HCT116 (cell line): Measurements from ENCODE around the gene DGKG. TPM values are rescaled to one million over a fixed set of nuclear protein-coding genes. Genes with fewer than 3 reads are reported as not detected.
A peak's percentile ranks its signal among the peaks of the same experiment; 100 is the strongest.

Experiments
- ATAC-seq: fragments of 200-7000 bp; cut with Tn5 transposase; 2 replicates; pipeline ENCODE4 v1.9.1; 2020; ENCODE audit warnings: mild to moderate bottlenecking, moderate library complexity
- BruUV-seq: library from RNA; stranded (reverse); fragments of 400-500 nt; replicated peaks from 2 replicates; lab custom pipeline; 2021; lab: Mats Ljungman, UMichigan
- CTCF ChIA-PET: fragments of 300-600 bp; sonication (Branson Sonifier 250); formaldehyde crosslinking; loops from one replicate; lab custom pipeline; 2021; ENCODE audit warnings: antibody characterized with exemption; lab: Charles Lee
- POLR2A ChIA-PET: fragments of 300-600, 350-600 bp; sonication (Branson Sonifier 250); formaldehyde crosslinking; loops from one replicate; lab custom pipeline; 2021; ENCODE audit warnings: antibody characterized with exemption; lab: Charles Lee
- RAD21 ChIA-PET, 2 experiments: fragments of 300-600 bp; sonication (Branson Sonifier 250); formaldehyde crosslinking; loops; one replicate each; lab custom pipeline; 2023; ENCODE audit warnings: low total read pairs in 2 of 2; ENCODE audit not compliant: uncharacterized antibody in 2 of 2, unreplicated experiment in 2 of 2, low non-redundant PET in 1 of 2; lab: Charles Lee
- DNase-seq: peaks from one replicate; pipeline ENCODE4 v3.0.0-alpha.2; 2010; ENCODE audit warnings: low read depth, low spot score
- H2AFZ ChIP-seq: fragments of 200-600 bp; shearing (Covaris generic), sonication (generic); 2 replicates; pipeline ENCODE4 v1.6.1; 2017; ENCODE audit warnings: low read depth, mixed run types, mixed read lengths, antibody characterized with exemption, low read length; ENCODE audit not compliant: poor library complexity, severe bottlenecking
- H3K27ac ChIP-seq: 2 replicates; pipeline ENCODE4 v1.5.1; 2012; ENCODE audit warnings: low read depth, low read length
- H3K27me3 ChIP-seq: fragments of 200-600 bp; sonication (generic); 2 replicates; pipeline ENCODE4 v1.6.1; 2016; ENCODE audit warnings: mixed run types, low read length, mixed read lengths; ENCODE audit not compliant: insufficient read depth
- H3K36me3 ChIP-seq, 2 experiments: fragments of 200-500 bp in 1 of 2; fragments of 200-600 bp in 1 of 2; sonication (Bioruptor generic) in 1 of 2; sonication (generic) in 1 of 2; 2 replicates each; pipeline versions ENCODE4 v1.5.1 to v1.6.1; 2014 to 2016; ENCODE audit warnings: low read length in 2 of 2, inconsistent platforms in 1 of 2, mixed read lengths in 1 of 2, mixed run types in 1 of 2; ENCODE audit not compliant: insufficient read depth in 2 of 2, control insufficient read depth in 1 of 2
- H3K4me1 ChIP-seq, 2 experiments: fragments of 200-600 bp in 1 of 2; sonication (generic) in 1 of 2; 2 replicates each; pipeline versions ENCODE4 v1.5.1 to v1.6.1; 2012 to 2017; ENCODE audit warnings: low read length in 2 of 2, inconsistent platforms in 1 of 2, mild to moderate bottlenecking in 1 of 2, mixed read lengths in 1 of 2, mixed run types in 1 of 2, moderate library complexity in 1 of 2; ENCODE audit not compliant: insufficient read depth in 2 of 2, control insufficient read depth in 1 of 2
- H3K4me2 ChIP-seq: fragments of 200-600 bp; sonication (generic); 2 replicates; pipeline ENCODE4 v1.6.1; 2017; ENCODE audit warnings: mixed run types, low read length, mixed read lengths
- H3K4me3 ChIP-seq, 2 experiments: fragments of 200-600 bp in 1 of 2; sonication (generic) in 1 of 2; replicated peaks in 1 of 2; 2 replicates each; pipeline ENCODE4 v1.5.1; 2011 to 2016; ENCODE audit warnings: low read length in 2 of 2, control low read depth in 1 of 2, low read depth in 1 of 2, mild to moderate bottlenecking in 1 of 2, mixed read lengths in 1 of 2, mixed run types in 1 of 2
- H3K79me2 ChIP-seq: fragments of 200-600 bp; sonication (generic); 2 replicates; pipeline ENCODE4 v1.6.1; 2017; ENCODE audit warnings: mild to moderate bottlenecking, mixed run types, low read length, moderate library complexity, mixed read lengths; ENCODE audit not compliant: insufficient read depth
- H3K9ac ChIP-seq: fragments of 200-600 bp; sonication (generic); 2 replicates; pipeline ENCODE4 v1.6.1; 2016; ENCODE audit warnings: low read length, mixed read lengths
- H3K9me2 ChIP-seq: fragments of 200-600 bp; sonication (generic), shearing (Covaris generic); 2 replicates; pipeline ENCODE4 v1.6.1; 2017; ENCODE audit warnings: mixed run types, mild to moderate bottlenecking, moderate library complexity; ENCODE audit not compliant: insufficient read depth
- H3K9me3 ChIP-seq, 2 experiments: fragments of 200-500 bp in 1 of 2; fragments of 200-600 bp in 1 of 2; sonication (Bioruptor generic) in 1 of 2; sonication (generic) in 1 of 2; 2 replicates each; pipeline ENCODE4 v1.6.1; 2014 to 2017; ENCODE audit warnings: low read length in 2 of 2, mixed read lengths in 2 of 2, inconsistent platforms in 1 of 2, low read depth in 1 of 2, mild to moderate bottlenecking in 1 of 2, mixed run types in 1 of 2, moderate library complexity in 1 of 2; ENCODE audit not compliant: control insufficient read depth in 1 of 2, insufficient read depth in 1 of 2
- H4K20me1 ChIP-seq: fragments of 200-600 bp; sonication (generic), shearing (Covaris generic); 2 replicates; pipeline ENCODE4 v1.6.1; 2017; ENCODE audit warnings: mixed run types, mild to moderate bottlenecking, moderate library complexity; ENCODE audit not compliant: insufficient read depth
- CBX3 ChIP-seq: IDR thresholded peaks from 2 replicates; pipeline ENCODE4 v1.6.1; 2012; ENCODE audit warnings: low read depth
- CEBPB ChIP-seq: IDR thresholded peaks from 2 replicates; pipeline ENCODE4 v1.6.1; 2012; ENCODE audit warnings: low read depth
- EGR1 ChIP-seq: IDR thresholded peaks from 2 replicates; pipeline ENCODE4 v1.6.1; 2012; ENCODE audit warnings: low read depth
- EZH2phosphoT487 ChIP-seq: fragments of 200-600 bp; IDR thresholded peaks from 2 replicates; pipeline ENCODE4 v1.6.1; 2018; ENCODE audit warnings: antibody characterized with exemption, borderline replicate concordance
- FOSL1 ChIP-seq: IDR thresholded peaks from 2 replicates; pipeline ENCODE4 v1.6.1; 2012; ENCODE audit warnings: low read depth
- JUND ChIP-seq: IDR thresholded peaks from 2 replicates; pipeline ENCODE4 v1.6.1; 2012
- POLR2A ChIP-seq: IDR thresholded peaks from 2 replicates; pipeline ENCODE4 v1.7.0; 2011; ENCODE audit warnings: borderline replicate concordance; ENCODE audit not compliant: insufficient read depth, insufficient read length; ENCODE audit errors: extremely low read depth
- SIN3A ChIP-seq: IDR thresholded peaks from 2 replicates; pipeline ENCODE4 v1.6.1; 2012; ENCODE audit warnings: low read depth
- SRF ChIP-seq: IDR thresholded peaks from 2 replicates; pipeline ENCODE4 v1.6.1; 2012; ENCODE audit warnings: low read depth
- TCF7L2 ChIP-seq: IDR thresholded peaks from 2 replicates; pipeline ENCODE4 v1.7.0; 2011; ENCODE audit warnings: borderline replicate concordance, inconsistent platforms; ENCODE audit not compliant: insufficient read depth, insufficient read length; ENCODE audit errors: extremely low read depth
- ZFX ChIP-seq: fragments of 450-650 bp; IDR thresholded peaks from 2 replicates; pipeline ENCODE4 v1.6.1; 2017
- intact Hi-C: fragments of 100-400 bp; cut with micrococcal nuclease; formaldehyde crosslinking; loops from 2 replicates; pipeline ENCODE4 v1.10.0; 2022
- total RNA-seq: library from RNA; stranded (reverse); gene quantifications from one replicate; pipeline ENCODE4 v1.2.1, GENCODE V29; 2021; ENCODE audit not compliant: unreplicated experiment
- TF ChIP-seq, protein P1 (sequence below): IDR thresholded peaks from 2 replicates; pipeline ENCODE4 v1.6.1; 2012; ENCODE audit warnings: low read depth
- TF ChIP-seq, protein P2 (sequence below): IDR thresholded peaks from 2 replicates; pipeline ENCODE4 v1.6.1; 2011; ENCODE audit warnings: mild to moderate bottlenecking, low read length, moderate library complexity; ENCODE audit not compliant: insufficient replicate concordance; ENCODE audit errors: extremely low read depth
- TF ChIP-seq, protein P3 (sequence below), 3 experiments: fragments of 200-600 bp in 1 of 3; sonication (generic) in 1 of 3; IDR thresholded peaks in 2 of 3; conservative IDR thresholded peaks in 1 of 3; 2 replicates each; pipeline ENCODE4 v1.5.1; 2012 to 2017; ENCODE audit warnings: low read depth in 2 of 3, low read length in 2 of 3, antibody characterized with exemption in 1 of 3, borderline replicate concordance in 1 of 3, control low read depth in 1 of 3, mild to moderate bottlenecking in 1 of 3, mixed read lengths in 1 of 3, mixed run types in 1 of 3, moderate library complexity in 1 of 3; ENCODE audit not compliant: insufficient read depth in 1 of 3

The DGKG gene
- total RNA-seq, 1 experiment from 2014 or later, result 4.8 TPM

DNA sequence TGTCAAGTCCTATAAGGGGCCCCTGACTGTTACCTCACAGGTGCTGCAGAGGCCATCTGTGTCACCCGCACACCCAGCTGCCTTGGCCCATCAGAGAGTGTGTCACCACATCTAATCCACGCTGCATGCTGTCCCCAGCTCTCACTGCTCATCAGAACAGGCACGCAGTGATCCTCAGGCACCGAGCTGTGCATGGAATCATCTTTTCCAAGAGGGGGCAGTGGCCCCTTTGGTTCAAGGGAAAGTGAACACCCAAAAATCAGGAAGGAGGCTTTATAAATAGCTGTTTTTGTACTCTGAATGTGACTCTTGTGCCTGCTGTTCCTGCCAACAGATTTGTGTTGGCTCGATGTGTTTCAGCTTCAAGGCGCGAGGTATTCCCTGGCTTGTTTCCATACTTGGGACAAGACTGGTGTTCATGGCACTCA, 142.8 kb downstream of the DGKG start (continued):
- TF ChIP-seq SRF (no peak), FOSL1 (no peak)

DNA sequence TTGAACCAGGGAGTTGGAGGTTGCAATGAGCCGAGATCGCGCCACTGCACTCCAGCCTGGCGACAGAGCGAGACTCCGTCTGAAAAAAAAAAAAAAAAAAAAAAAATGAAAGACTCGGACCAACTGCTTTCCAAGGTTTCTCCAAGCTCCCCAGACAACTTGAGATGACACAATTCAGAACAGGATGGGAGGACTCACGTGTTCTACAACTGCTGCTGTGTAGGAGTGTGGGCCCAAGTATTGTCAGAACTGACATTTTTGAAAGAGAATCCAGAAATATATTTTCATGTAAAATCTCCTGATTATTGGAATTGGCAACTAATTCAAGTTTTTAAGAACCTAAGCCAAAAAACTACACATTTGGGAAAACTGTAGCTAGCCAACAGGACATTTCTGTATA, 143.6 kb downstream of the DGKG start:
- no peak overlapping the region for H3K4me3 ChIP-seq
- H2AFZ ChIP-seq, result no peak overlapping the region
- H3K9me3 ChIP-seq, result no peaks in the 10 kb centered on the region
- H3K27me3 ChIP-seq, result no peaks in the 10 kb centered on the region
- no peak overlapping the region for H3K9ac ChIP-seq
- RAD21 ChIA-PET, result interaction anchor here in 1 of 2 experiments (0.7 kb wide), 1 partner anchor 1705 kb away, joined by 4 read pairs; no protein-coding TSS in a partner anchor
- intact Hi-C loops, result no loop called here
- POLR2A ChIA-PET, result interaction anchor here (0.7 kb wide), 1 partner anchor 10 kb away, joined by 3 read pairs; no protein-coding TSS in a partner anchor
- TF ChIP-seq, protein P1, sequence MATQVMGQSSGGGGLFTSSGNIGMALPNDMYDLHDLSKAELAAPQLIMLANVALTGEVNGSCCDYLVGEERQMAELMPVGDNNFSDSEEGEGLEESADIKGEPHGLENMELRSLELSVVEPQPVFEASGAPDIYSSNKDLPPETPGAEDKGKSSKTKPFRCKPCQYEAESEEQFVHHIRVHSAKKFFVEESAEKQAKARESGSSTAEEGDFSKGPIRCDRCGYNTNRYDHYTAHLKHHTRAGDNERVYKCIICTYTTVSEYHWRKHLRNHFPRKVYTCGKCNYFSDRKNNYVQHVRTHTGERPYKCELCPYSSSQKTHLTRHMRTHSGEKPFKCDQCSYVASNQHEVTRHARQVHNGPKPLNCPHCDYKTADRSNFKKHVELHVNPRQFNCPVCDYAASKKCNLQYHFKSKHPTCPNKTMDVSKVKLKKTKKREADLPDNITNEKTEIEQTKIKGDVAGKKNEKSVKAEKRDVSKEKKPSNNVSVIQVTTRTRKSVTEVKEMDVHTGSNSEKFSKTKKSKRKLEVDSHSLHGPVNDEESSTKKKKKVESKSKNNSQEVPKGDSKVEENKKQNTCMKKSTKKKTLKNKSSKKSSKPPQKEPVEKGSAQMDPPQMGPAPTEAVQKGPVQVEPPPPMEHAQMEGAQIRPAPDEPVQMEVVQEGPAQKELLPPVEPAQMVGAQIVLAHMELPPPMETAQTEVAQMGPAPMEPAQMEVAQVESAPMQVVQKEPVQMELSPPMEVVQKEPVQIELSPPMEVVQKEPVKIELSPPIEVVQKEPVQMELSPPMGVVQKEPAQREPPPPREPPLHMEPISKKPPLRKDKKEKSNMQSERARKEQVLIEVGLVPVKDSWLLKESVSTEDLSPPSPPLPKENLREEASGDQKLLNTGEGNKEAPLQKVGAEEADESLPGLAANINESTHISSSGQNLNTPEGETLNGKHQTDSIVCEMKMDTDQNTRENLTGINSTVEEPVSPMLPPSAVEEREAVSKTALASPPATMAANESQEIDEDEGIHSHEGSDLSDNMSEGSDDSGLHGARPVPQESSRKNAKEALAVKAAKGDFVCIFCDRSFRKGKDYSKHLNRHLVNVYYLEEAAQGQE, result no peak
- TF ChIP-seq SIN3A (no peak), JUND (no peak), SRF (no peak), TCF7L2 (no peak), POLR2A (no peak), EZH2phosphoT487 (no peak), CEBPB (no peak), EGR1 (no peak), ZFX (no peak), CBX3 (no peak)
- TF ChIP-seq, protein P2, sequence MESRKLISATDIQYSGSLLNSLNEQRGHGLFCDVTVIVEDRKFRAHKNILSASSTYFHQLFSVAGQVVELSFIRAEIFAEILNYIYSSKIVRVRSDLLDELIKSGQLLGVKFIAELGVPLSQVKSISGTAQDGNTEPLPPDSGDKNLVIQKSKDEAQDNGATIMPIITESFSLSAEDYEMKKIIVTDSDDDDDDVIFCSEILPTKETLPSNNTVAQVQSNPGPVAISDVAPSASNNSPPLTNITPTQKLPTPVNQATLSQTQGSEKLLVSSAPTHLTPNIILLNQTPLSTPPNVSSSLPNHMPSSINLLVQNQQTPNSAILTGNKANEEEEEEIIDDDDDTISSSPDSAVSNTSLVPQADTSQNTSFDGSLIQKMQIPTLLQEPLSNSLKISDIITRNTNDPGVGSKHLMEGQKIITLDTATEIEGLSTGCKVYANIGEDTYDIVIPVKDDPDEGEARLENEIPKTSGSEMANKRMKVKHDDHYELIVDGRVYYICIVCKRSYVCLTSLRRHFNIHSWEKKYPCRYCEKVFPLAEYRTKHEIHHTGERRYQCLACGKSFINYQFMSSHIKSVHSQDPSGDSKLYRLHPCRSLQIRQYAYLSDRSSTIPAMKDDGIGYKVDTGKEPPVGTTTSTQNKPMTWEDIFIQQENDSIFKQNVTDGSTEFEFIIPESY, result no peak
- TF ChIP-seq, protein P3, sequence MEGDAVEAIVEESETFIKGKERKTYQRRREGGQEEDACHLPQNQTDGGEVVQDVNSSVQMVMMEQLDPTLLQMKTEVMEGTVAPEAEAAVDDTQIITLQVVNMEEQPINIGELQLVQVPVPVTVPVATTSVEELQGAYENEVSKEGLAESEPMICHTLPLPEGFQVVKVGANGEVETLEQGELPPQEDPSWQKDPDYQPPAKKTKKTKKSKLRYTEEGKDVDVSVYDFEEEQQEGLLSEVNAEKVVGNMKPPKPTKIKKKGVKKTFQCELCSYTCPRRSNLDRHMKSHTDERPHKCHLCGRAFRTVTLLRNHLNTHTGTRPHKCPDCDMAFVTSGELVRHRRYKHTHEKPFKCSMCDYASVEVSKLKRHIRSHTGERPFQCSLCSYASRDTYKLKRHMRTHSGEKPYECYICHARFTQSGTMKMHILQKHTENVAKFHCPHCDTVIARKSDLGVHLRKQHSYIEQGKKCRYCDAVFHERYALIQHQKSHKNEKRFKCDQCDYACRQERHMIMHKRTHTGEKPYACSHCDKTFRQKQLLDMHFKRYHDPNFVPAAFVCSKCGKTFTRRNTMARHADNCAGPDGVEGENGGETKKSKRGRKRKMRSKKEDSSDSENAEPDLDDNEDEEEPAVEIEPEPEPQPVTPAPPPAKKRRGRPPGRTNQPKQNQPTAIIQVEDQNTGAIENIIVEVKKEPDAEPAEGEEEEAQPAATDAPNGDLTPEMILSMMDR (IDR thresholded peaks at IDR 0.05 in 2 of 3, conservative IDR thresholded peaks at IDR 0.05 in 1 of 3; ENCODE audit: borderline replicate concordance in 1 of 3, insufficient read depth in 1 of 3, low read depth in 2 of 3, low read length in 2 of 3), result no peak
- H3K36me3 ChIP-seq, result no peaks in the 10 kb centered on the region
- DNase-seq (no peak), ATAC-seq (no peak)
- peaks cover 23 to 48% of the 10 kb centered on the region in 2 experiments for H3K4me1 ChIP-seq
- BruUV-seq, result no TSS peak
- H4K20me1 ChIP-seq, result no peaks in the 10 kb centered on the region
- H3K27ac ChIP-seq, result no peak overlapping the region
- H3K9me2 ChIP-seq, result no peaks in the 10 kb centered on the region
- peak overlapping the region; percentile 49; the same call in 1 of the 2 replicates for H3K4me2 ChIP-seq
- CTCF ChIA-PET, result no interaction called here
- H3K79me2 ChIP-seq, result no peaks in the 10 kb centered on the region
